ENCODE results near the gene CCNY.
A peak's percentile ranks its signal among the peaks of the same experiment; 100 is the strongest.

CCNY gene

GRCh38 chr10:35426657-35427056 lies 90.3 kb downstream of the CCNY start:
- DNase-seq (ENCODE audit: low read depth) = no peak

DNA sequence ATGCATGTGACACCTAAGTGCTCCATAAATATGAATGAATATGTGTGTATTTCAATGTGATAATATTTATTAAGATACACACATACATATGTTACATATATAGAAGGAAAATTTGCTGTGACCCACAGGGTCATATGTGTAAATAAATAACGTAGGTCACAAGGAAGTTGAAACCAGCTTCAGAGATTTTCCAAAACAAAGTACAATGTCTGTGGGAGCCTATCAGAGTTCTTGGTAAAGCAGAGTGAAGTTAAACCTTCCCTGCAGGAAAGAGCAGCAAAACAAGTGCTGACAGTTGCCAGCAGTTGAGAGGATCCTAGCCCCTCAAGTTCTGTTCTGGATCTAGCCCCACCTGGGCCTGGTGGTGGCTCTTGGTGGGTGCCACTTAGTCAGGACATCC lies 91.2 kb downstream of the CCNY start:
- no peak for DNase-seq (ENCODE audit: low read depth)

DNA sequence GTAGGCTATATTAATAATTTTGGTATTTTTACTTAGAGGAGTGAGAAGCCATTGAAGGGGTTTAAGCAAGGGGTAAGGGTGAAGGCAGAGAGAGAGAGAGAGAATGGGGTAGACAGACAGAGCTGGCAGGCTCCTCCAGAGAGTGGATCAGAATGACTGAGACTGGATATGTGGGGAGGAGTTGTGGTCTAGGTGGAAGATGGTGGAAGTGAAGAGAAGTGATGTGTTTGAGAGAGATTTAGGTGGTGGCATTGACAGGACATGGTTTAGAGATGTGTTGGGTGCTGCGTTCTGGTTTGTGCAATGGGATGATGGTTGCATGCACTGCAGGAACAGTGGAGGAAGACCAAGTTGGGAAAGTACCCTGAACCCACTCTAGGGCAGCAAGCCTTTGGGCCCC lies 92.2 kb downstream of the CCNY start:
- DNase-seq (ENCODE audit: low read depth) = no peak

DNA sequence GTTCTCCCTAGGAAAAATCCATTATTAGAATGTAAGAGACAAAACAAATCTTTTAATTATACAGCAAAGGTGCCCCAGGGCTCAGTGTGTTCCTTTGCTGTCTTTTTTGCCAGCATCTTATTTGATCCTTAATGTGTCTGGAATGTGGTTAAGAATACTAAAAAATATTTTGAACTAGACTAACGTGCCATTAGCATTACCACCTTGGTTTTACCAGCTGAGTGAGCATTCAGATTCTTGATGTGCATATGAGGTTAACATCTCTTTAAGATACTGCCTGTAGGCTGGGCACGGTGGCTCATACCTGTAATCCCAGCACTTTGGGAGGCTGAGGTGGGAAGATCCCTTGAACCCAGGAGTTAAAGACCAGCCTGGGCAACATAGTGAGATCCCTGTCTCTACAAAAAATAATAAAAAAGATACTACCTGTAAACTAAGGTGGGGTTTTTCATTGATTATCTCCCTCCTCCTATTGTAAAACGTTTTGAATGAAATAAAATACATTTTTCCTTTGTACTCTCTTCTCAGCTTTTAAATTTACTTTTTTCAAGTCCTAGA lies 96.6 kb downstream of the CCNY start:
- DNase-seq (ENCODE audit: low read depth) = no peak

- DNase-seq (ENCODE audit: low read depth) = peak; percentile 40
These were observed 97.6 kb downstream of the CCNY start for GRCh38 chr10:35433851-35434426.

GRCh38 chr10:35434533-35434932 lies 98.2 kb downstream of the CCNY start:
- DNase-seq (ENCODE audit: low read depth) = no peak

GRCh38 chr10:35435824-35436223 lies 99.5 kb downstream of the CCNY start:
- no peak for DNase-seq (ENCODE audit: low read depth)

GRCh38 chr10:35437829-35438228 lies 101.5 kb downstream of the CCNY start:
- no peak for DNase-seq (ENCODE audit: low read depth)

- no peak for DNase-seq (ENCODE audit: low read depth)
These were observed 102.6 kb downstream of the CCNY start for GRCh38 chr10:35438718-35439571.

DNA sequence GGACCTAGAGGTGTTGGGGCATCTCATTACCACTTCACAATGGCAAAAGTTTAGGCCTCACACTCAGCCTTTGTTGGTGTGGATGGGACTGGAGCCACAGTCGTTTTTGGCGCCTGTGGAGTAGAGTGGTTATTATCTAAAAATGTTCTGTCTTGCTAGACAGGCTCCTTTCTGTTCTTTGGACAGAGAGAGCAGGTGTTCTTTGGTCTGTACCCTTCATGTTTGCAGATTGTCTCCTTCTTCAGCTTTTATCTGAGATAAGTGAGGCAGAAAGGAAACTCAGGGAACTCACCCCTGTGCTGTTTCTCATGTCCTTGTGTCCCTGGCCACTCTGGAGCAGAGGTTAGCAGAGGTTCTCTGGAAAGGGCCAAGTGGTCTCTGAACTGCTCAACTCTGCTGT lies 103.7 kb downstream of the CCNY start:
- DNase-seq (ENCODE audit: low read depth) = no peak

DNA sequence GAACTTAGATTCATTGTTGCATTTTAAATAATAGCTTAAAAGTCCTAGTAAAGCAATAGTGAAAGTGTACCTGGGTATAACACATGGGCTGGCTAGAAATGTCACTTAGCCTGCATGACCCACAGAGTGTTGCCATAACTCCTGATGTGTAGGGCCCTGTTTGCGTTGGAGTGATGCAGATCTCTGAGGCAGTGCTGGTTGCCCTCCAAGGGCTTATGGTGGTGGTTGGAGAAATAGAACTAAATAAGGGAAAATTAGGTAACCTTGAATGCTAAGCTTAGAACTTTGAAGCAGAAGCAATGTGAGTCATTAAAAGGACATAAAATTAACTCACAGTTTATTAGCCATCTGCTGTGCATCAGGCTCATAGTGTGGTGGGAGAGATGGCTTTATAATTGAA lies 105.7 kb downstream of the CCNY start:
- DNase-seq (ENCODE audit: low read depth) = no peak

- DNase-seq (ENCODE audit: low read depth) = no peak
These were observed 106.3 kb downstream of the CCNY start for GRCh38 chr10:35442592-35442991.

DNA sequence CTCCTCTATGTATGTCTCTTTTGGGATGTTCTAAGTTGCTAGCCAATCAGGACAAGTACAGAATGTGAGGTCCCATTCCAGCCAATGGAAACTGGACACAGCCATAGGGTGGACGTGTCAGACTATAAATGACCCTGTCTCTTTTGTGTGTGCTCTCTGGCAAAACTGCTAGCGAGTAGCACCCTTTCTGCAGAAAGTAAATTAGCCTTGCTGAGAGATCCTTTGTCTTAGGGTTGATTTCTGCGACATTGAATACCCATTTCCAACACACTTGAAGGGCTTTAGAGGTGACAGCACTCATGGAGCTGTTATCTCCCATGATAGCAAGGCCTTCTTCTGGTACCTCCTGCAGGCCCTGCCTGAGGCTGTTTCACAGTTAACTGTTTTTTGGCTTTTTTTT lies 107.5 kb downstream of the CCNY start:
- no peak for DNase-seq (ENCODE audit: low read depth)

GRCh38 chr10:35445150-35445884 lies 109.0 kb downstream of the CCNY start:
- DNase-seq (ENCODE audit: low read depth) = no peak

- no peak for DNase-seq (ENCODE audit: low read depth)
These were observed 110.1 kb downstream of the CCNY start for GRCh38 chr10:35446439-35446838.

GRCh38 chr10:35447693-35448407 lies 111.5 kb downstream of the CCNY start:
- DNase-seq (ENCODE audit: low read depth) = peak; percentile 33

GRCh38 chr10:35448687-35449662 lies 112.7 kb downstream of the CCNY start:
- DNase-seq (ENCODE audit: low read depth) = no peak

DNA sequence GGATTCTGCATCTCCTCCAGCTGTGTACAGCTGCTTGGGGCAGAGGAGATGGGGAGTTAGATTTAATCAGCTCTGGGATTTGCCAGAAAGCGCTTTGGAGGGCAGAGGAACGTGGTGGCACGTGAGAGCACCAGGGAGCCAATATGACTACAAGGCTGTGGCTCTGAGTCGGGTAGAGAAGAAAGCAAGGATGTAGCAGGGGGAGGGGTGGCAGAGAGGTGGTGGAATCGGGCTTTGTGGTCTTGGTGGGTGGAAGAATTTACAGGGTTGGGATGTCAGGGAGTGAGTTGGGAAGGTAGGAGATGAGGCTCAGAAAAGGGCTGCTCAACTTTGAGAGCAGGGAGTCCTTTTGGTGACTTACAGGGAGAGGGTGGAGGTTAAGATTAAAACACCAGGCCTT lies 113.6 kb downstream of the CCNY start:
- DNase-seq (ENCODE audit: low read depth) = no peak

- no peak for DNase-seq (ENCODE audit: low read depth)
These were observed 115.1 kb downstream of the CCNY start for GRCh38 chr10:35451151-35452016.

DNA sequence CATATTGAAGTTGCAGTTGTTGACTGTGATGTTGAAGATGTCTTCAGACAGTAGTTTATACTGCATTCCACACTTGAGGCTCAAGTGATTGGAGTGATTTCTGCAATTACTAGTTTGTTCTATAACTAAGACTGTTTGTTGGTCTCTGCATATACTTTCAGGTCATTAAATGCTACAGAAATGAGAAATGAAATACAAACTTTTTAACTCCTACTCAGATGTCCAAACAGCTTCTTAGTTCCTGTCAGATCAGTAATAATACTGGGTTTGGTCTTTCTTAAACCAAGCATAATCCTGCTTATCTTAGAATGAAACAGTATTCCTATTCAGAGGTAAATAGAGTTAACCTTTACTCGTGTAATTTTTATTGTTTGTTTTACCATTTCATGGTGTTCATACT lies 115.9 kb downstream of the CCNY start:
- DNase-seq (ENCODE audit: low read depth) = no peak

All from fibroblast of gingiva (primary cell).